Endothelial cell of umbilical vein (primary cell): ENCODE results near the gene HMGN2. TPM values are rescaled to one million over a fixed set of nuclear protein-coding genes. Genes with fewer than 3 reads are reported as not detected.

ENCODE experiments used
- BruUV-seq: library from RNA; stranded (reverse); fragments of 400-500 nt; replicated peaks from 2 replicates; lab custom pipeline; 2021; lab: Mats Ljungman, UMichigan
- CTCF ChIA-PET: fragments of 300-600, 350-600 bp; sonication (Branson Sonifier 250); formaldehyde crosslinking; loops from one replicate; lab custom pipeline; 2021; ENCODE audit warnings: antibody characterized with exemption, inconsistent platforms; lab: Charles Lee
- POLR2A ChIA-PET: fragments of 300-600, 350-600 bp; sonication (Branson Sonifier 250); formaldehyde crosslinking; loops from one replicate; lab custom pipeline; 2021; ENCODE audit warnings: antibody characterized with exemption, inconsistent platforms; lab: Charles Lee
- DNase-seq: peaks from one replicate; pipeline ENCODE4 v3.0.0-alpha.2; 2011; ENCODE audit warnings: low read depth, low spot score
- FAIRE-seq: peaks from 2 replicates; lab custom pipeline; 2011; peaks lifted over from hg19 to GRCh38; lab: Jason Lieb, UNC
- H2AFZ ChIP-seq: 2 replicates; pipeline ENCODE4 v1.6.0; 2012; ENCODE audit warnings: low read depth, low read length, control low read depth, inconsistent platforms
- H3K27ac ChIP-seq: 2 replicates; pipeline ENCODE4 v1.5.1; 2011; ENCODE audit warnings: low read depth, mild to moderate bottlenecking, control low read depth, low read length, moderate library complexity; ENCODE audit not compliant: insufficient read depth
- H3K27me3 ChIP-seq, 2 experiments: 2 replicates each; pipeline versions ENCODE4 v1.6.0 to v1.6.1; 2011; ENCODE audit warnings: low read length in 2 of 2, mixed read lengths in 1 of 2; ENCODE audit not compliant: control insufficient read depth in 2 of 2, insufficient read depth in 2 of 2
- H3K36me3 ChIP-seq, 2 experiments: 2 replicates in 1 of 2; 3 replicates in 1 of 2; pipeline ENCODE4 v1.5.1; 2011; ENCODE audit warnings: low read length in 2 of 2, mild to moderate bottlenecking in 1 of 2, moderate library complexity in 1 of 2; ENCODE audit not compliant: control insufficient read depth in 2 of 2, insufficient read depth in 2 of 2; ENCODE audit errors: extremely low read depth in 1 of 2
- H3K4me1 ChIP-seq: 3 replicates; pipeline ENCODE4 v1.5.1; 2011; ENCODE audit warnings: mild to moderate bottlenecking, low read length; ENCODE audit not compliant: control insufficient read depth, insufficient read depth; ENCODE audit errors: extremely low read depth
- H3K4me2 ChIP-seq: 2 replicates; pipeline ENCODE4 v1.6.1; 2011; ENCODE audit warnings: low read length, control low read depth, mixed read lengths; ENCODE audit not compliant: insufficient read depth
- H3K4me3 ChIP-seq, 3 experiments: fragments of 200-600 bp in 1 of 3; sonication (generic), shearing (Covaris generic) in 1 of 3; replicated peaks in 1 of 3; 2 replicates each; pipeline ENCODE4 v1.5.1; 2011 to 2016; ENCODE audit warnings: control low read depth in 3 of 3, low read length in 3 of 3, mild to moderate bottlenecking in 2 of 3, inconsistent platforms in 1 of 3, low read depth in 1 of 3, moderate library complexity in 1 of 3; ENCODE audit not compliant: insufficient read depth in 1 of 3
- H3K79me2 ChIP-seq: 2 replicates; pipeline ENCODE4 v1.6.0; 2012; ENCODE audit warnings: low read length, inconsistent platforms; ENCODE audit not compliant: control insufficient read depth, insufficient read depth
- H3K9ac ChIP-seq: replicated peaks from 2 replicates; pipeline ENCODE3; 2011; ENCODE audit warnings: low read length, control low read depth; ENCODE audit not compliant: insufficient read depth; ENCODE audit errors: extremely low read depth
- H3K9me1 ChIP-seq: replicated peaks from 3 replicates; pipeline ENCODE4 v1.6.0; 2011; ENCODE audit warnings: mild to moderate bottlenecking, low read length; ENCODE audit not compliant: control insufficient read depth, insufficient read depth; ENCODE audit errors: extremely low read depth
- H3K9me3 ChIP-seq: replicated peaks from 2 replicates; pipeline ENCODE4 v1.5.1; 2012; ENCODE audit warnings: low read length, inconsistent platforms; ENCODE audit not compliant: control insufficient read depth, insufficient read depth
- H4K20me1 ChIP-seq: replicated peaks from 2 replicates; pipeline ENCODE3; 2011; ENCODE audit warnings: mild to moderate bottlenecking, low read length; ENCODE audit not compliant: control insufficient read depth, insufficient read depth; ENCODE audit errors: extremely low read depth
- EZH2 ChIP-seq: IDR thresholded peaks from 2 replicates; pipeline ENCODE4 v1.6.1; 2012; ENCODE audit warnings: borderline replicate concordance, low read depth, mild to moderate bottlenecking, moderate library complexity, low read length, inconsistent platforms; ENCODE audit not compliant: severe bottlenecking
- FOS ChIP-seq: IDR thresholded peaks from 2 replicates; pipeline ENCODE4 v1.6.1; 2011; ENCODE audit warnings: mild to moderate bottlenecking, low read length, moderate library complexity, borderline replicate concordance; ENCODE audit not compliant: insufficient read depth
- GATA2 ChIP-seq: IDR thresholded peaks from 2 replicates; pipeline ENCODE4 v1.7.0; 2011; ENCODE audit warnings: low read depth, mild to moderate bottlenecking, moderate library complexity, mixed read lengths, low read length; ENCODE audit not compliant: insufficient read length, insufficient read depth
- JUN ChIP-seq: IDR thresholded peaks from 2 replicates; pipeline ENCODE4 v1.6.1; 2011; ENCODE audit warnings: borderline replicate concordance, low read depth; ENCODE audit not compliant: insufficient read length, insufficient read depth
- MYC ChIP-seq: IDR thresholded peaks from one replicate; pipeline ENCODE4 v1.6.1; 2011; ENCODE audit warnings: mild to moderate bottlenecking, low read depth, low read length
- POLR2A ChIP-seq: IDR thresholded peaks from 2 replicates; pipeline ENCODE4 v1.6.1; 2012; ENCODE audit warnings: low read depth, mild to moderate bottlenecking, control low read depth, low read length
- POLR2AphosphoS5 ChIP-seq: IDR thresholded peaks from 2 replicates; pipeline ENCODE4 v1.6.1; 2012; ENCODE audit warnings: low read depth, mild to moderate bottlenecking, control low read depth, low read length, moderate library complexity; ENCODE audit not compliant: insufficient read depth
- dilution Hi-C: fragments of 300-500 bp; cut with MboI; formaldehyde crosslinking; loops from one replicate; pipeline ENCODE4 v1.15.0; 2019; ENCODE audit warnings: low sequenced_read_pairs; ENCODE audit not compliant: extremely low pct_ligation_motif_present
- intact Hi-C: fragments of 100-400 bp; cut with micrococcal nuclease; formaldehyde crosslinking; loops from one replicate; pipeline ENCODE4 v1.10.0; 2022
- polyA plus RNA-seq, 4 experiments: library from polyadenylated mRNA; depleted of rRNA in 3 of 4; stranded (reverse) in 3 of 4; unstranded in 1 of 4; fragments of >200 nt; gene quantifications; 2 replicates each; pipeline versions ENCODE4 v1.2.1 to v1.2.3, GENCODE V29; 2011 to 2012; ENCODE audit warnings: missing spikeins in 1 of 4
- total RNA-seq: library from RNA; stranded (reverse); gene quantifications from 2 replicates; pipeline ENCODE4 v1.2.3, GENCODE V29; 2021
- TF ChIP-seq, protein P1 (sequence below): IDR thresholded peaks from 2 replicates; pipeline ENCODE4 v1.6.1; 2011; ENCODE audit not compliant: insufficient read depth, insufficient read length
- TF ChIP-seq, protein P2 (sequence below), 2 donors: IDR thresholded peaks; 1 replicate in 1 of 2; 2 replicates in 1 of 2; pipeline ENCODE4 v1.5.1; 2011; ENCODE audit warnings: low read length in 2 of 2, mild to moderate bottlenecking in 2 of 2, moderate library complexity in 2 of 2, control low read depth in 1 of 2, inconsistent platforms in 1 of 2, low read depth in 1 of 2; ENCODE audit not compliant: insufficient read depth in 1 of 2; ENCODE audit errors: extremely low read depth in 1 of 2

The HMGN2 gene
- total and polyA plus RNA-seq, 2 donors (not counting 3 experiments of a cell fraction or from before 2014, with no cell fraction given): 240 to 580 TPM

DNA sequence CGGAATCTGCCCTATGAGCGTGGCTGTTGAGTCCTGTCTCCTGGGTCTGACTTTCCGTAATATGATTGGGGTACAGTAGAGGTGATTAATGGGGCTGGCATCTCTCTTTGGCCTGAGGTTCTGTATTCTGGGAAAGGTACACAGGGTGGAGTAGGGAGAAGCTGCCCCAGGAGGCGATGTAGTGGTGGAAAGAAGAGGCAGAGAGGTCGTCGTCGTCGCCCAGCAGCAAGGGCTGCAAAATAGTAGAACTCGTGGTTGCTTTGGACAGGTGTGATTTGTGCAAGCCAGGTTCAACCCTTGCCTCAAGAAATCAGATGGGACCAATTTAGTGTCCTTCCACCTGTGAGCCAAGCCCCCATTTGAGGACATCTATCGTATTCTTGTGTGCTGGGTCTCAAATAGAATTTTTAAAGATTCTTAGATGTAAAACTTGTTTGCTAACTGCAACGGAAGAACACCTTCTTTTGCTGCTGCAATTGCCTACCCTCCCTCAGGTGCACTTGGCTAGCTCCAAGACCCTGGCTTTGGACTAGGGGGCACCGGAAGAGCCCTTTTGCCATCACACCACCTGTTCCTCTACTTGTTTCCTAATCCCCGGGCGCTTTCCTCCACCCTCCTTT is 1.3 kb upstream of the HMGN2 start:
- Histone ChIP-seq H3K4me2 (no peak overlapping the region), H3K9ac (no peak overlapping the region), H4K20me1 (peaks cover 3% of the 10 kb centered on the region), H3K27me3 (no peaks in the 10 kb centered on the region), H2AFZ (no peak overlapping the region), H3K4me1 (peaks cover 11% of the 10 kb centered on the region), H3K27ac (no peak overlapping the region), H3K9me1 (no peaks in the 10 kb centered on the region), H3K4me3 (no peak overlapping the region), H3K9me3 (no peaks in the 10 kb centered on the region), H3K79me2 (peaks cover 18% of the 10 kb centered on the region), H3K36me3 (peaks cover 16 to 25% of the 10 kb centered on the region in 2 experiments)
- intact Hi-C loops: loop anchor here (5.0 kb wide), 1 partner anchor 194 kb away; no protein-coding TSS in a partner anchor
- DNase-seq (no peak), FAIRE-seq (no peak)
- ChIA-PET POLR2A (interaction anchor here (0.7 kb wide), 1 partner anchor 29 kb away, joined by 4 read pairs; no protein-coding TSS in a partner anchor), CTCF (interaction anchor here (1.0 to 1.8 kb wide), 9 partner anchors 10 to 54 kb away, joined by 3 to 6 read pairs (median 3); partner anchors contain the start of gene DHDDS)
- BruUV-seq: no TSS peak
- dilution Hi-C loops: no loop called here
- TF ChIP-seq JUN: no peak
- TF ChIP-seq EZH2: no peak
- no peak for TF ChIP-seq FOS
- no peak for TF ChIP-seq MYC
- TF ChIP-seq, protein P1, sequence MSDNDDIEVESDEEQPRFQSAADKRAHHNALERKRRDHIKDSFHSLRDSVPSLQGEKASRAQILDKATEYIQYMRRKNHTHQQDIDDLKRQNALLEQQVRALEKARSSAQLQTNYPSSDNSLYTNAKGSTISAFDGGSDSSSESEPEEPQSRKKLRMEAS: no peak
- TF ChIP-seq POLR2A: no peak
- TF ChIP-seq, protein P2, sequence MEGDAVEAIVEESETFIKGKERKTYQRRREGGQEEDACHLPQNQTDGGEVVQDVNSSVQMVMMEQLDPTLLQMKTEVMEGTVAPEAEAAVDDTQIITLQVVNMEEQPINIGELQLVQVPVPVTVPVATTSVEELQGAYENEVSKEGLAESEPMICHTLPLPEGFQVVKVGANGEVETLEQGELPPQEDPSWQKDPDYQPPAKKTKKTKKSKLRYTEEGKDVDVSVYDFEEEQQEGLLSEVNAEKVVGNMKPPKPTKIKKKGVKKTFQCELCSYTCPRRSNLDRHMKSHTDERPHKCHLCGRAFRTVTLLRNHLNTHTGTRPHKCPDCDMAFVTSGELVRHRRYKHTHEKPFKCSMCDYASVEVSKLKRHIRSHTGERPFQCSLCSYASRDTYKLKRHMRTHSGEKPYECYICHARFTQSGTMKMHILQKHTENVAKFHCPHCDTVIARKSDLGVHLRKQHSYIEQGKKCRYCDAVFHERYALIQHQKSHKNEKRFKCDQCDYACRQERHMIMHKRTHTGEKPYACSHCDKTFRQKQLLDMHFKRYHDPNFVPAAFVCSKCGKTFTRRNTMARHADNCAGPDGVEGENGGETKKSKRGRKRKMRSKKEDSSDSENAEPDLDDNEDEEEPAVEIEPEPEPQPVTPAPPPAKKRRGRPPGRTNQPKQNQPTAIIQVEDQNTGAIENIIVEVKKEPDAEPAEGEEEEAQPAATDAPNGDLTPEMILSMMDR (IDR thresholded peaks at IDR 0.05; ENCODE audit: extremely low read depth in 1 of 2, insufficient read depth in 1 of 2, low read depth in 1 of 2, low read length in 2 of 2): no peak
- TF ChIP-seq POLR2AphosphoS5: no peak
- no peak for TF ChIP-seq GATA2
